Measurements from ENCODE around the gene USP40.

GRCh38 chr2:233464531-233465240 is 101.9 kb downstream of the USP40 start:
- no peak for TF ChIP-seq CTCF (IDR thresholded peaks at IDR 0.05)
- TF ChIP-seq RAD21 (conservative IDR thresholded peaks at IDR 0.05 in 1 of 2, IDR thresholded peaks at IDR 0.05 in 1 of 2) = no peak
- no peak for TF ChIP-seq REST (IDR thresholded peaks at IDR 0.05)
- TF ChIP-seq POLR2A (IDR thresholded peaks at IDR 0.05; ENCODE audit: low read length) = no peak
- TF ChIP-seq TP53 (CRISPR knock-in tag; IDR thresholded peaks at IDR 0.05) = no peak
